Left cardiac atrium (tissue), 4 donors: ENCODE measurements around the gene ATP8A1. TPM values are rescaled to one million over a fixed set of nuclear protein-coding genes. Genes with fewer than 3 reads are reported as not detected.

Experiments
- ATAC-seq, 2 donors: fragments of 200-7000 bp; cut with Tn5 transposase; one replicate each; pipeline ENCODE4 v1.9.1; 2020; ENCODE audit warnings: mild to moderate bottlenecking in 2 of 2, moderate library complexity in 2 of 2
- DNase-seq: peaks from one replicate; pipeline ENCODE4 v3.0.0-alpha.2; 2020
- intact Hi-C, 2 donors: fragments of 100-400 bp; cut with DNase I; formaldehyde crosslinking; loops; one replicate each; pipeline versions ENCODE4 v1.14.1 to v1.15.1; 2022 to 2023
- total RNA-seq, 2 donors: library from RNA; stranded (reverse); fragmentation: NEBNext Ultra II Directional; extraction: Animal tissue kit (Norgen Biotek cat#: 25700); gene quantifications; one replicate each; pipeline ENCODE4 v1.2.1, GENCODE V29; 2021
- donor health status: DM: no; HTN: yes; CAD: no.
- donor health status: DM: no; HTN: yes; CAD: no; lungs with severe emphysema.
- donor health status: DM: yes; HTN: yes; CAD: no.
- donor health status: Dilated cardiomyopathy.

ATP8A1 gene
- total RNA-seq, 2 donors from 2014 or later = 22.3 to 23.3 TPM

- DNase-seq (no peak), ATAC-seq (no peak)
- intact Hi-C loops = no loop called here
Observed at GRCh38 chr4:42366959-42367358, 289.9 kb downstream of the ATP8A1 start.

GRCh38 chr4:42364266-42365053, 292.4 kb downstream of the ATP8A1 start:
- no peak for DNase-seq
- ATAC-seq = no peak
- intact Hi-C loops = no loop called here

GRCh38 chr4:42363614-42364013, 293.3 kb downstream of the ATP8A1 start:
- DNase-seq = no peak
- intact Hi-C loops = no loop called here
- ATAC-seq = no peak

- intact Hi-C loops = no loop called here
- ATAC-seq (no peak), DNase-seq (no peak)
Observed at GRCh38 chr4:42362591-42362990, 294.3 kb downstream of the ATP8A1 start.

- ATAC-seq = no peak
- intact Hi-C loops = no loop called here
Observed at GRCh38 chr4:42361456-42361855, 295.4 kb downstream of the ATP8A1 start.

GRCh38 chr4:42360256-42360669, 296.6 kb downstream of the ATP8A1 start:
- no peak for ATAC-seq
- intact Hi-C loops = no loop called here
- DNase-seq = no peak

More at GRCh38 chr4:42361456-42361855, 295.4 kb downstream of the ATP8A1 start:
- DNase-seq = no peak

GRCh38 chr4:42359711-42360110, 297.2 kb downstream of the ATP8A1 start:
- DNase-seq = no peak
- intact Hi-C loops = no loop called here
- ATAC-seq = peak in 1 of 2 donors; percentile 26

Other genes with a start within 250 kb of the ATP8A1 start
- gene GRXCR1, start 235.6 kb upstream of the ATP8A1 start, total RNA-seq = not detected